ENCODE measurements around the gene TOPAZ1.

DNA sequence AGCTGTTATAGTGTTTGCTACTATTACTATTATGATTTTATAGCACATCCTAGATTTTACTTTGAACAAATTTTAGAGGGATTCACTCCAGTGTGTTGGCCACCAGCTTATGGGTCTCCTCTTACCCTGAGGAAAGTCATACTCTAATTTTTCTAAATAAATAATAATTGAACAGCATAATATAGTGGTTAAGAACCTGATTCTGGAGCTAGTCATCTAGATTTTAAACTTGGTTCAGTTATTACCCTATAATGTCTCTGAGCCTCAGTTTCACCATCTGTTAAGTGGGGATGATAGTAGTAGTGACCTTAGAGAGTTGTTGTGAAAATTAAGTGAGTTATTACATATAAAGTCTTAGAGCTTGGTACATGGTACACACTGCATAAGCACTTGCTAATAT is 30.7 kb upstream of the TOPAZ1 start:
- TF ChIP-seq, protein P1, sequence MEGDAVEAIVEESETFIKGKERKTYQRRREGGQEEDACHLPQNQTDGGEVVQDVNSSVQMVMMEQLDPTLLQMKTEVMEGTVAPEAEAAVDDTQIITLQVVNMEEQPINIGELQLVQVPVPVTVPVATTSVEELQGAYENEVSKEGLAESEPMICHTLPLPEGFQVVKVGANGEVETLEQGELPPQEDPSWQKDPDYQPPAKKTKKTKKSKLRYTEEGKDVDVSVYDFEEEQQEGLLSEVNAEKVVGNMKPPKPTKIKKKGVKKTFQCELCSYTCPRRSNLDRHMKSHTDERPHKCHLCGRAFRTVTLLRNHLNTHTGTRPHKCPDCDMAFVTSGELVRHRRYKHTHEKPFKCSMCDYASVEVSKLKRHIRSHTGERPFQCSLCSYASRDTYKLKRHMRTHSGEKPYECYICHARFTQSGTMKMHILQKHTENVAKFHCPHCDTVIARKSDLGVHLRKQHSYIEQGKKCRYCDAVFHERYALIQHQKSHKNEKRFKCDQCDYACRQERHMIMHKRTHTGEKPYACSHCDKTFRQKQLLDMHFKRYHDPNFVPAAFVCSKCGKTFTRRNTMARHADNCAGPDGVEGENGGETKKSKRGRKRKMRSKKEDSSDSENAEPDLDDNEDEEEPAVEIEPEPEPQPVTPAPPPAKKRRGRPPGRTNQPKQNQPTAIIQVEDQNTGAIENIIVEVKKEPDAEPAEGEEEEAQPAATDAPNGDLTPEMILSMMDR (IDR thresholded peaks at IDR 0.05): no peak
- no peak for TF ChIP-seq POLR2A (IDR thresholded peaks at IDR 0.05)

Data from right lobe of liver (tissue), 4 donors.